ENCODE data around the gene MERTK. TPM values are rescaled to one million over a fixed set of nuclear protein-coding genes. Genes with fewer than 3 reads are reported as not detected.
"Not testable (repeated sequence)": the region's sequence is repeated elsewhere in the genome, so short reads cannot be mapped to it uniquely, and the experiment has no call there.

Gene MERTK
- 0.27 TPM for polyA plus RNA-seq (2013, experiment 1 of 2; ENCODE audit: insufficient read length)
- polyA plus RNA-seq (2013, experiment 2 of 2; ENCODE audit: insufficient read length) = 0.25 TPM

DNA sequence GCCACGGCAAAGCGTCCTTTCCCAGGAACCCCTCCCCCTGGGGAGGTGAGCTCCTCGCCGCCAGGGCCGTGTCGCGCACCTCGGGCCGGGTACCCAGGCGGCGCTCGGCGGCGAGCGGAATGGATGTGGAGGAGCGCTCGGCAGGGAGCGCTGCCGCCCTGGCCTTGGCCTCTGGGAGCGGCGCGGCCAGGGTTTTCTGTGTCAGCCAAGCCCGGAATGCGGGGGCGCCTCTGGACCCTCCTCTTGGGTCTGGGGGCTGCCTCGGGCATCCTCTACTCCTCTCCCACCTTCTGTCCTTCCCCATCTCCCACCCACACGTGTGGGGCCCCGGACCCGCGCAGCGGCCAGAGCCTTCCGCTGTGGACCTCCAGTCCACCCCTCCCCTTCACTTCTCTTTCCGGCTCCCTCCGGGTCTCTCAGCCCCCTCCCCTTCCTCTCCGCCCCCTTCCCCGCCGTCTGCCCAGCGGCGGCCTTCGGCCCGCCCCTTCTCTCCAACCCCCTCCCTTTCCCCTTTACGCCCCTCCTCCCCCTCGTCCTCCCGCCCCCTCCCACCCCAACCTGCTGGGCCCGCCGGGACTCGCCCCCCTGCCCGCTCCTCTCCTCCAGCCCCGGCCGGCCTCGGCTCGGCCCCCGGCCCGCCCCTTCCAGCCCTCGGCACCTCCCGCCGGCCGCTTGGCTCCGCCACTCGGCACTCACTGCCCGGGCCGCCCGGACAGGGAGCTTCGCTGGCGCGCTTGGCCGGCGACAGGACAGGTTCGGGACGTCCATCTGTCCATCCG lies at the start of gene MERTK:
Gene MERTK, plus strand, starts transcription at position 684 of the 779 bp plus-strand sequence. CDS start 129 bp downstream, outside the sequence.
- DNase-seq = peak; percentile 37

DNA sequence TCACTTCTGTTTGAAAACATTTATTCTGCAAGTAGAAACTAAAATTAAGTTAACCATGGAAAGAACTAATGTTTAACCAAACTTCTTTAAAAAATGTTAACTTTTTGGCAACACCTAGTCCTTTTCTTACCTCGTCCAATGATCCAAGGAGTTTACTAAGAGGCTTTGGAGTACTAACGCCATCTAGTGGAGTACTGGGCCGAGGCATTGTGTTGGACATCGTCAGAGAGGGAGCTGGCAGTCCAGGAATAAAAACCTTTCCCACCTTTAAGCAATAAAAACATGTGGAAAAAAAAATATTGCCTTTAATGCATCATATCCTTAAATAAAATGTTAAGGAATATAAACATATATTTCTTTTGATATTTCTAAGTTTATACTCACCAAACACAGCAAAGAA lies 47.8 kb upstream of the MERTK start:
- not testable (repeated sequence) for DNase-seq

DNA sequence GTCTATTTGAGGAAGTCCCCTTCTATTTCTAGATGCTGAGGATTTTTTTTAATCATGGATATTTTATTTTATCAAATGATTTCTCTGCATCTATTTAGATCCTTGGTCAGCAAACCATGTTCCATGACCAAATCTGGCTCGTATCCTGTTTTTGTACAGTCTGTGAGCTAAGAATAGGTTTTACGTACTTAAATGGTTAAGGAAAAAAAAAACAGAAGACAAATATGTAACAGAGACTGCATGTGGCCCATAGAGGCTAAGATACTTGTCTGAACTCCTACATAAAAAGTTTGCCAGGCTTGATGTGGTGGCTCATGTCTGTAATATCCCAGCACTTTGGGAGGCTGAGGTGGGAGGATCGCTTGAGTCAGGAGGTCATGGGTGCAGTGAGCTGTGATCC lies 45.9 kb upstream of the MERTK start:
- not testable (repeated sequence) for DNase-seq

DNA sequence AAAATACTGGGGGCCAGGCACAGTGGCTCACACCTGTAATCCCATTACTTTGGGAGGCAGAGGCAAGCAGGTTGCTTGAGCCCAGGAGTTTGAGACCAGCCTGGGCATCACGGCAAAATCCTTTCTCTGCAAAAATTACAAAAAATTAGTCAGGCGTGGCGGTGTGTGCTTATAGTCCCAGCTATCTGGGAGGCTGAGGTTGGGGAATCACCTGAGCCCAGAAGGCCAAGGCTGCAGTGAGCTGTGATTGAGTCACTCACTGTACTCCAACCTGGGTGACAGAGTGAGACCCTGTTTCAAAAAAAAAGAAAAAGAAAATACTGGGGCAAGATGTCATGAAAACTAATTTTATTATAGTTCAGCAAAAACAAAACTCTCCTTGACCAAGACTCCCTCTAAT lies 38.4 kb upstream of the MERTK start:
- DNase-seq = not testable (repeated sequence)

DNA sequence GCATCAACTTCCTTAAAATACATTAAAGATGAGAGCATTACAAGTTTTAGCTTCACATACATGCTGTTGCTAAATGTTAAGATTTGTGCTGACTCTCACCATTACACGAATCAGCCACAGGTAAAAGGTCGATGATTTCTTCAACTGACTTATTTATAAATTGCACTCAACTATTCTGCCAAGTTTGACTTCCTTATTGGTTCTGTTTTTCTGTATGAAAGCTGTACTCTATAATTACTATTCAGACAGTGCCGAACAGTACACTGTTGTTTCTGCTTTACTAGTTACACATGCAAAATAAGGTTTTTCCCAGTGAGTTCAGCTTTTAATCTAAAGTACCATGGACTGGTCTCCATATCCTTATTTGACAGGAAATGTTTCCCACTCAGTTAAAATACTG lies 33.3 kb upstream of the MERTK start:
- not testable (repeated sequence) for DNase-seq

DNA sequence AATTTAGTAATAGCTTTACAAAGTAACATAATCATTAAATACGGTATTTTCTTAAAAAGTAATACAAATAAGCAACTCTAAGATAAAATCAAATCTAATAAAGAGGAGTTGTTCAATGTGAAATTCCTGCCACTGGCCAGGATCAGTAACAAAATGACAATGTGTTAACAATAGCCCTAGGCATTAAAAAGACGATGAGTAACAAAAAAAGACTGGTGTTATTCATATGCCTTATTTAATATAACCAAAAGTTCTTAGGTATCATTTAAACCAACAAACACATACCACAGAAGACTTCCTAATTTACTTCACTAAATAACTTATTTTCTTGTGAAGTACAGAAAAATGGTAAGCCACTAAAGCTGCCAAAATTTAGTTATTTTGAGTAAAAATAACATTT lies 25.6 kb upstream of the MERTK start:
- DNase-seq = not testable (repeated sequence)

DNA sequence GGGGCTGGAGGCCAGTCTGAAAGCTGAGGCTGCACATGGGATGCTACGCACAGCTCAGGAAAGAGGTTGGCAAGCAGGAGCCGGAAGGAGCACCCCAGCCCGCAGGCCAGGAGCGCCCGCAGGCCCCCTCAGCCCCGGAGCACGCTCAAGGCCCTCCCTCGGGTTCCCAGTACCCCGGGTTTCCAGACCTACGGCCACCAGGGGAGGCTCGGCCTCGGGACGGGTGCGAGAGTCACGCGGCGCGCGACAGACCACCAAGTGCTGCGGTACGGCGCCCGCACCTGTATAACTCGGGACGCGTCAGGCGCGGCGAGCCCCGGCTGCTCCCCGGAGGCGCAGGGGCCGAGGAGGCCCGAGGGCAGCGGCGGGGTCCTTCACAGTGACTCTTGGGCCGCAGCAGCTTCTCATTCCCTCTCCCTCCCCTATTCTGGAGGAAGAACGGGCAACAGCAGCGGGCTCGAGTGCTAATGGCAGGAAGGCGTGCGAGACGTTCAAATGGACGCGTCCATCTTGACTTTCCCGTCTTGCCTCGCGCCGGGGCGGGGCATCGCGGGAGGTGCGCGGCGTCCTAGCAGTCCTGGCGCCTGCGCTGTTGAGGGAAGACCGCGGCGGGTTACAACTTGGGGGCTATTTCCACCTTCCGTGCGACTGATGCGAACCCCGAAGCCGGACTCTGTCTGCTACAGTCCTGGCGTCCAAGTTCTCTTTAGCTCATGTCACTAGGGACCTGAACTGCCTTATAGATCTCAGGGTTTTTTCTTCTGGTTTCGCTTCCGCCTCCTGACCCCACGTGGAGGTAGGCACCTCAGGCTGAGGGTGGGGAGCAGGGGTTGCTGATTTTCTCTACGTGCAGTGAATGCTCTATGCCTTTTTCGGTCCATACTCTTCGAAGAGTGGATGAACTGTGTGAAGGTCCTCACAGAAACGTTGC lies 14.5 kb upstream of the MERTK start, which contains the start of gene ANAPC1:
Gene ANAPC1, minus strand, starts transcription at position 533 of the 931 bp plus-strand sequence. CDS start 3,368 bp downstream, outside the sequence.
- peak; percentile 75 for DNase-seq

DNA sequence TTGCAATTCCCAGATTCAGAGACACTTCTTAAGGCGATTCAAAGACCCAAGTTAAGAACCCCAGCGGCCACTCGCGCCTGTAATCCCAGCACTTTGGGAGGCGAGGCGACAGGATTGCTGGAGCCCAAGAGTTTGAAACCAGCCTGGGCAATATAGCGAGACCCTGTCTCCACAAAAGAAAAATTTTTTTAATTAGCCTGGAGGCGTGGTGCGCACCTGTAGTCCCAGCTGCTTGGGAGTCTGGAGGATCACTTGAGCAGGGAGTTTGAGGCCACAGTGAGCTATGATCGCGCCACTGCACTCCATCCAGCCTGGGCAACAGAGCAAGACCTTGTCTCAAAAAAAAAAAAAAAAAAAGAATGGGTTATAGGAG lies 13.8 kb upstream of the MERTK start:
- DNase-seq = no peak

DNA sequence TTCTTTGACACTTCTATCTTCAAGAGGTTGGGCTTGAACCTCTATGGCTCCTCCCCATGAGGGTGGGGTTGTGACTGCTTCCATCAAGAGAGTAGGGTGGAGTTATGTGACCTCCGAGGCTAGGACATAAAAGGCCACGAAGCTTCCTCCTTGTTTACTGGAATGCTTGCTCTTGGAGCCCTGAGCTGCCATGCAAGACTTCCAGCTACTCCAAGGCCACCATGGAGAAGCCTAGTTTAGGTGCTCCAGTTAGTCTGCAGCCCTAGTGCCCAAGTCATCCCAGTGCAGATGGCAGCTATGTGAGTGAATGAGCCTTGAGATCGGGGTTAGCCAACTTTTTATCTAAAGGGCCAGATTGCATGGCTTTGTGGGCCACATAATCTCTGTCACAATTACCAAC lies 2.4 kb upstream of the MERTK start:
- no peak for DNase-seq

DNA sequence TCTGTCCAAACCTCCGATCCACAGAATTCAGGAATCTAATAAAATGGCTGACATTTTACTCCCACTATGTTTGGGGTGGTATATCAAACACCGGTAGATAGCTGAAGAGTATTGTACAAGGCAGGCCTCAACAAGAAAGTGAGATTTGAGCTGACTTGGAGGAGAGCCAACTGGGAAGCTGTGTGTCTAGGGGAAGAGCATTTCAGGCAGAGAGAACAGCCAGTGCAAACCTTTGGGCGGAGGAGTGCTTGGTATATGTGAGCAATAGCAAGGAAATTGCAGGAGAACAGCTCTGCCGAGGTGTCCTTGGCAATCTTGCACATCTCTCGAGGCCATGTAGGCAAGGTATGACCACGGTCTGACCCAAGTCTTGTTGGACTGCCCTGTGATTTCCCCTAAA lies 1.8 kb upstream of the MERTK start:
- no peak for DNase-seq

DNA sequence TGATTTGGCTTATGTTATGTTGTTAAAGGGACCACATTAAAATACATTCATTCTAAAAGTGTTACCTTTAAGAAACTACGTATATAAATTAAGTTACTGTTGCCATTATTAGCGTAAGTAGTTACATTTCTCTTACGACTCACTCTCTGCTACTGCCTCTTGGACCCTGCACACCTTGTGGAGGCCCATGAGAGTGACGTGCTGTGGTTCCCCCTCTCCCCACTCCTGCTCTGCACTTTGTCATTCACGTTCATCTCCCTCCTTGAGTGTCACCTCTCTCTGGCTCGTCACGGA lies 830 bp upstream of the MERTK start:
- no peak for DNase-seq

DNA sequence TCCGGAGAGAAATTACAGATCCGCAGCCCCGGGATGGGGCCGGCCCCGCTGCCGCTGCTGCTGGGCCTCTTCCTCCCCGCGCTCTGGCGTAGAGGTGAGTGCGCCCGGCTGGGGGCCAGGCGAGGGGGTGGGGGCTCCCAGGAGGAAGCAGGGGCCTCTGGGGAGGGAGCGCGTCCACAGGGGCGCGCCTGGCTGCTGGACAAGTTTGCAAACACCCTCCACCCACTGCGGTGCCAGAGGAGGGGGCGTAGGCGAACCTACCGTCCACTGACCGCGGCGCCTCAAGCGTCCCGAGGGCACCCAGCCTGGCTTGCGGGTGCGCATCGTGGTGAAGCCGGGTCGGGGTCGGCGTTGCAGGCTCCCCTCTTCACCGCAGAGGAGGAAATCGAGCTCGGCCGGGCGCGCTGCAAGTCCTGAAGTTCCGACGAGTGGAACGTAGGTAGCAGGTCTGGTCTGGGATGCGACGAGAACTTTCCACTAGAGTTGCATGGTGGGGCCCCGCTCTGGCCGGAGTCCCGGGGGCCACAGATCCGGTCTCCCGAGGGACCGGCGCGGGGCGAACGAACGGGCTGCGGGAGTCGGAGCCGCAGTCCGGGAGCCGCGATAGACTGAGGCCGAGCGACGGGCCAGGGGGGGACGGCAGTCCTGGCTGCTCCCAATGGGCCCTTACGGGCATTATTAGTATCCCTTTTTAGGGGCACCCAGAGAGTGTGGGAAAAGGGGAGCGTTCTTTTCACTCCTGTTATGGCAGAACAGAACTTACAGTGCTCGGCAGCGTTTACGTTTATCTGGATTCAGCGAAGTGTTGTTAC lies 502 bp downstream of the MERTK start:
- no peak for DNase-seq

DNA sequence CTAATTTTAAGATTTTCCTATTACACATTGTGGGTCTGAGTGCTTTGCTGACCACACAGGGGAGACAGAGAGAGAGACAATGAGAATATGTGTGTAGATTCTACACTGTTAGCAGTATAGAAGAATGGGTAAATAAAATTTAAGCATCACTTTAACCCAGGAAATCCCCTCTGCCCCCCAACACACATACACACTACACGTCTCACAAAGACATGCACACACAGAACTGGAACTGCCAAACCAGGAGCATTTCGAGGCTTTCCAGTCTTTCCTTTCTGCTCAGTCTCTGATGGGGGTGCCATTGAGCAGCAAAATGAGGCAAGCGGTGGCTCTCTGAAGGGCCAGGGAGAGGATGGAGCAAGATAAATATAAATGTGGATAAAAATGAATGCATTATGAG lies 2.5 kb downstream of the MERTK start:
- DNase-seq = peak; percentile 23

DNA sequence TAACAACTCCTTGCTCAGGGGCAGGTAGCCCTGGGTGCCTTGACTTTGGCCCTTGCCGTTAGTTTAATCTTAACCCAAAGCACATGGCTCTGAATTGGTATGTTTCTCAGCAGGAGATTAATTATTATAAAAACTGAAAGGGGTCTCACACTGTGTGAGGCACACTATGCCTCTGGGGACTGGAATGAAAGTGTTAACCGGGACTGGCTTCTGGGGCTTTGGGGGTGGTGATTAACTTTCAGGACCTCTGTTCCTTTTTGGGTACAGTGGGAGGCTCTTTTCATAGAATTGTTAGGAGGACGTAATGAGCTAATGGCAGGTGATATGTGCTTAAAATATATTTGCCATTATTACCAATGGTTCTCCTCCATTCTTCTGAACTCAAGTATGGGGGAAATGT lies 5.1 kb downstream of the MERTK start:
- no peak for DNase-seq

DNA sequence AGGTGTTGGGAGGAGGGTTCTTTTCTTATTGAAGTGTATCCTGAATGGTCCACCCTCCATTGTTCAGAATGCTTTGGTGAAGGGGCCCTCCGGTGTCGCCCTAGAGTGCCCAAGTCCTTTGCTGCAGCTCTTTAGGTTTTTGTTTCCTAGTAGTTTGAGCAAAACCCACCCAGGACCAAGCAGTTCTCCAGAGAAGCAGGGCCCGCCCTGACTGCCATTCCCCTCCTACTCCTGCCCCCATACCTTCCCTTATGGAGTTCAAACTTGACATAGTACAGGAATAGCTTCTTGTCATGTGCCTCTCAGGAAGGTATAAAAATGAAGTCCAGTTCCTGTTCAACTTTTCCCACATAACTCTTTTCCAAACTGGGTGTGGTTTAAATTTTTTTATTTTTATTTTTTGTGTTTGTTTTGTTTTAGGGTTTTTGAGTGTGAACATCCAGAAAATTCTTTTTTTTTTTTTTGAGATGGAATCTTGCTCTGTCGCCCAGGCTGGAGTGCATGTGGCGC lies 5.6 kb downstream of the MERTK start:
- DNase-seq = no peak

DNA sequence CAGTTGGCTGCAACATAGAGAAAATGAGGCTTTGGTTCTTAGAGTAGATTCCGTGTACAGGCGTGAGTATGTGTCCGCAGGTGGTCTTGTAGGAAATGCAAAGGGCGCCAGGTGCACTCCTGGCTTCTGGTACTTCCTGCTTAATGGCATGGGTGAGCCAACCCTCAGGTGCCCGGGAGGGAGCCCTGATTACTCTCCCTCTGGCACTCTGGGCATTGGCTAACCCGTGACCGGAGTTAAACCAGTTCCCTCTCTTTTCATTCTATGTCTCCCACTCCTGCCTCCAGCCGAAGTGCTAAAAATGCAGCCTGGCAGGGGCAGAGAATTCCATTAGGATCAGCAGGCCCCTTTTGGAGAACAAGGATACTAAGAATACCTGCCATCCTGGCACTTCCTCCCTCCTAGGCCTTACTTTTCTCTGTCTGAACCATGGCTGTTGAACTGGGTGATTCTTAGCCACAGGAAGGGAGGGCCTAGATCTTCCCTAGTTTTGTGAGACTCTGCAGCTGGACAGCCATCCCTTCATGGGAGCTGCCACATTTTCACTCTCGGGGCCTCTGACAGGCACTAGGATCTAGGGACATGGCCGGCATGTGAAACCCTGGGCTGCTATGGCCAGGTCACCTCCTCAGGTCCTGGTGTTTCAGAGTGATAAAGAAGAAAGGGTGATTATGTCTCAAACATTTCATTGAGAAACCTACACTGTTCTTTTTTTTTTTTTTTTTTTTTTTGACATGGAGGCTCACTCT lies 6.5 kb downstream of the MERTK start:
- DNase-seq = no peak

DNA sequence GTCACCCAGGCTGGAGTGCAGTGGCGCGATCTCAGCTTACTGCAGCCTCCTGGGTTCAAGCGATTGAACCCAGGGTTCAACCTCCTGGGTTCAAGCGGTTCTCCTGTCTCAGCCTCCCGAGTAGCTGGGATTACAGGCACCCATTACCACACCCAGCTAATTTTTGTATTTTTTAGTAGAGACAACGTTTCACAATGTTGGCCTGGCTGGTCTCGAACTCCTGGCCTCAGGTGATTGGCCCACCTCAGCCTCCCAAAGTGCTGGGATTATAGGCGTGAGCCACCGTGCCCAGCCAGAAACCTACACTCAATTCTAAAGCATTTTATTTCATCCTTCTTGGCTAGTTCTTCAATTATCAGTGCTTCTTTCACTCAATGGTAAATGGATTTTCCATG lies 7.1 kb downstream of the MERTK start:
- DNase-seq = not testable (repeated sequence)

DNA sequence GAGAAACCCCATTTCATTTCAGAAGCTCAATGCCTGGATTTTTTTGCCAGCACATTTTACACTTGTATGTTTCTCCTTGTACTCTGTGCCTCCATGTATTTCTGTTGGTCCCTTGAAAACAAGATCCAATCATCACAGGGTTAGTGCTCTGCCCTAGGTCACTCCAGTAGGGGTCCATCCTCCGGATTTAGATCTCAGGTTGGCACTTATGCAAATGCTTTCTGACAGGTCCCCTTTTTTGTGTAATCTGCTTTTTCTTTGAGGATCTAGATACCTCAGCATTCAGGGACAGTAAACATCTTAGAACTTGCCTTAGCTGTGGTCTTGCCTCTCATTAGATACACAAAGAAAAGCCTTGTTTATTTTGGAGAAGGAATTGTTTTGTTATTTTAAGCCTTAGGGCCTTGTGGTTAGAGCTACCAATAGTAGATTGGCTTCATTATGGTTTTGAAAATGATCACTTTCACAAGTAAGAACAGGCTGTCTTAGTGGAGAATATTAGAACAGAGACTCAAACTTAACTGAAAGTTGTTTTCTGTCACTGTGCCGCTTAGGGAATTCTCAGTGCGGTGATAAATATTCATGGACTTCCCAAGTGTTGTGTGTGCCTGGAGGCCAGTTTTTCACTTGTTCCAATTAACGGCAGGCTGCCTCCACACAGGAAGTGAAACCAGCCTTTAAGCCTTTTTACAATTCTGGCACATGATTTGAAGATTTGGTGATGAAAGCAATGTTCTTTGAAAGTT lies 7.8 kb downstream of the MERTK start:
- DNase-seq = no peak

DNA sequence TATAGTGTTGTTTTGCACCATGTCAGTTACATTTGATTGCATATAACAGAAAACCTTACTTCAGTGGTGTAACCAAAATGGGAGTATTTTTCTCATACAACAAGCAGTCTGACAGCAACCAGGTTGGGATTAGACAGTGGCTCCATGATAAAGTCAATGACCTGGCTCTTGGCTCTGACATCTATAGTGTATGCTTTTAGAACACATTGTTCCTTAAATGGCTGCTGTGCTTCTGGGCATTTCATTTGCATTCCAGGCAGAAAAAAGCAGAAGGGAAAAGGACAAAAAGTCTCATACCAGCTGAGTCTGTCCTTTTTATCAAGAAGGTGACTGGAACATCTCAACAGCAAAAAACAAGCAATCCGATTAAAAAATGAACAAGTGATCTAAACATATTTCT lies 10.2 kb downstream of the MERTK start:
- no peak for DNase-seq

DNA sequence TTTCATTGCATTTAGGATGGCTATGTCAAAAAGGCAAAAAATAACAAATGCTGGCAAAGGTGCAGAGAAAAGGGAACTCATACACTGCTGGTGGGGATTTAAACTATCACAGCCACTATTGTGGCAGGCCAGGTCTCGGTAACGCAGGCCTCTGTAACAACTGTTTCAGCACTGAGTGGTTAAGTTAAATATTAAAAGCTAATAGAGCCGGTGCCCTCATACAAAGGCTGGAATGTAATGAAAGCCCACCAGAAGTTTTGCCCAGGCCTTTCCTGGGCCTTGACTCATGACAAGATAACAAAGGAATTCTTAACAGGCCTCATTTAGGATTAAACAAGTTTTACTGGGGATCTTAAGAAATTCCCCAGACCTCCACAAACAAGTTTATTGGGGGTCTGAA lies 10.7 kb downstream of the MERTK start:
- no peak for DNase-seq

DNA sequence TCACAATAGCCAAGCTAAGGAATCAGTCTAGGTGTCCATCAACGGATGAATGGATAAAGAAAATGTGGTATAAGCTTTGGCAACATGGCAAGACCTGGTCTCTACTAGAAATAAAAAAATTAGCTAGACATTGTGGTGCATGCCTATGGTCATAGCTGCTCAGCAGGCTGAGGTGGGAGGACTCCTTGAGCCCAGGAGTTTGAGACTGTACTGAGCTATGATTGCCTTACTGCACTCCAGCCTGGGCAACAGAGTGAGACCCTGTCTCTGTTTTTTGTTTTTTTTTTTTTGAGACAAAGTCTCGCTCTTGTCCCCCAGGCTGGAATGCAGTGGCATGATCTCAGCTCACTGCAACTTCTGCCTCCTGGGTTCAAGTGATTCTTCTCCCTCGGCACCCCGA lies 11.6 kb downstream of the MERTK start:
- not testable (repeated sequence) for DNase-seq

Measured in fibroblast of skin of abdomen (primary cell).